ENCODE measurements around the gene GOLGA6L6.
"Not testable (repeated sequence)": the region's sequence is repeated elsewhere in the genome, so short reads cannot be mapped to it uniquely, and the experiment has no call there.

GOLGA6L6 gene

DNA sequence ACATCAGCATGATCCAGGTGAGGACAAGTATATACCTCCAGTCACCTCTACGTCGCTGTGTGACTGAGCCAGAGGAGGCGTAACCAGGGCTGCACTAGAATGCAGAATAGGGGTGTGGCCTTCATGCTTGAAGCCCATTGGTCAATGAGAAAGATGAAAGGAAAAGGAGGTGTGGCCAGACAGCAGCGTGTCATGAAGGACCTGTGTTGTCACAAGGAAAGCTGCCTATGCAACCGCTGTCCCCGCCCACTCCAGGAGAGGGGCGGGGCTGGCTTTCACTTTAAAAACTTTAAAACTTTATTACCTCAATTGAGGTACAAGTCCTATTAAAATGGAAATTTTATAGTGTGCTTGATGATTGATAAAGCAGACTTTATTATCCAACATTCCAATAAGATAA is at the start of gene GOLGA6L6:
TSS of gene GOLGA6L6 (minus strand) at position 101 of the 400 bp plus-strand sequence. CDS start at position 10, 91 bp downstream.
- H3K4me3 Mint-ChIP-seq, H3K9me3 Mint-ChIP-seq, H3K4me1 Mint-ChIP-seq, H3K27ac Mint-ChIP-seq, H3K36me3 Mint-ChIP-seq, ATAC-seq, H3K27me3 Mint-ChIP-seq: not testable (repeated sequence)

GRCh38 chr15:20590069-20590468 is 48.5 kb upstream of the GOLGA6L6 start:
- H3K9me3 Mint-ChIP-seq, H3K4me3 Mint-ChIP-seq, ATAC-seq, H3K4me1 Mint-ChIP-seq, H3K27ac Mint-ChIP-seq, H3K36me3 Mint-ChIP-seq, H3K27me3 Mint-ChIP-seq: not testable (repeated sequence)

DNA sequence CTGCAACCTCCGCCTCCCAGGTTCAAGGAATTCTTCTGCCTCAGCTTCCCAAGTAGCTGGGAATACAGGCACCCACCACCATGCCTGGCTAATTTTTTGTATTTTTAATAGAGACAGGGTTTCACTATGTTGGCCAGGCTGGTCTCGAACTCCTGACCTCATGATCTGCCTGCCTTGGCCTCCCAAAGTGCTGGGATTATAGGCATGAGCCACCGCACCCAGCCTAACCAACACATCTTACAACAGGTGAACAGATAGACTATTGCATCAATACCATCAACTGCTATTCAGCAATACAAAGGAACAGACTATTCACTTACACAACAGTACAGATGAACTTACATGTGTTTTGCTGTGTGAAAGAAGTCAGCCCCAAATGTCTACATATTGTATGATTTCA is 45.2 kb upstream of the GOLGA6L6 start:
- not testable (repeated sequence) for H3K36me3 Mint-ChIP-seq, H3K27ac Mint-ChIP-seq, H3K27me3 Mint-ChIP-seq, H3K9me3 Mint-ChIP-seq, H3K4me1 Mint-ChIP-seq, ATAC-seq, H3K4me3 Mint-ChIP-seq

DNA sequence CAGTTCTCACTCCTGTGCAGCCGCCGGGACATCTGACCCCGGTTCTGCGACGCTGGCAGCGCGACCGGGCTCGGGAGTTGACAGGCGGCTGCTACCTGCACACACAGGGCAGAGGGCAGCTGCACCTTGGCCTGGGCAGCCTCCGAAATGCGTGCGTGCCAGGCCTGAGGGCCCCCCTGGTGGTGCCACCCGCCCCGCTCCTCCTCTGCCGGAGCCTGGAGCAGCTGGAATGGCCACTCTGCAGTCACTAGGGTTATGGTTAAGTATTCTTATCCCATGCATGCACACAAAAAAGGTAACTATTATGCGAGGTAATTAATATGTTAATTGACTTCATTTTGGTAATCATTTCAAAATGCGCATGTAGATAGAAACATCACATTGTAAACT is 41.1 kb upstream of the GOLGA6L6 start:
- H3K36me3 Mint-ChIP-seq, H3K27ac Mint-ChIP-seq, H3K27me3 Mint-ChIP-seq, H3K4me1 Mint-ChIP-seq, ATAC-seq, H3K4me3 Mint-ChIP-seq, H3K9me3 Mint-ChIP-seq: not testable (repeated sequence)

DNA sequence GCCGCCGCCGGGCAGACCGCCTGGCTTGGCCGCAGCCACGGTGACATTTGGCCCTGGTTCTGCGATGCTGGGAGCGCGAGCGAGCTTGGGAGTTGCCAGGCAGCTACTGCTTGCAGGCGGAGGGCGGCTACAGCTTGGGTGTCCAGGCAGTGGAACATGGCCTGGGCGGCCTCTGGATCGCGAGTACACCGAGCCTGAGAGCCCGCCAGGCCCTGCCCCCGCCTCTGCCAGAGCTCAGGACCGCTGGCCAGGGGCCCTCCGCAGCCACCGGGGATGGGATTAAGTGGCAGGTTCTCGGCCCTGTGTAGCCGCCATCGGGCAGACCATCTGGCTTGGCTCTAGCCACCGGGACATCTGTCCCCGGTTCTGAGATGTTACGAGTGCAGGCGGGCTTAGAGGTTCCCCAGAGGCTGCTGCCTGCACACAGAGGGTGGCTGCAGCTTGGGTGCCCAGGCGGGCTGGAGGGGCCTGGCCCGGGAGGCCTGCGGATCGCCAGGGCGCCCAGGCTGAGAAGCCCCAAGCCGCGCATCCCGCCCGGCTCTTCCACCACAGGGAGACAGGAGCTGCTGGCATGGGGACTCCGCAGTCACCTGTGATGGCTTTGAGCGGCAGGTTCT is 40.6 kb upstream of the GOLGA6L6 start:
- not testable (repeated sequence) for H3K27me3 Mint-ChIP-seq, H3K4me1 Mint-ChIP-seq, H3K4me3 Mint-ChIP-seq, H3K9me3 Mint-ChIP-seq, H3K27ac Mint-ChIP-seq, ATAC-seq, H3K36me3 Mint-ChIP-seq

DNA sequence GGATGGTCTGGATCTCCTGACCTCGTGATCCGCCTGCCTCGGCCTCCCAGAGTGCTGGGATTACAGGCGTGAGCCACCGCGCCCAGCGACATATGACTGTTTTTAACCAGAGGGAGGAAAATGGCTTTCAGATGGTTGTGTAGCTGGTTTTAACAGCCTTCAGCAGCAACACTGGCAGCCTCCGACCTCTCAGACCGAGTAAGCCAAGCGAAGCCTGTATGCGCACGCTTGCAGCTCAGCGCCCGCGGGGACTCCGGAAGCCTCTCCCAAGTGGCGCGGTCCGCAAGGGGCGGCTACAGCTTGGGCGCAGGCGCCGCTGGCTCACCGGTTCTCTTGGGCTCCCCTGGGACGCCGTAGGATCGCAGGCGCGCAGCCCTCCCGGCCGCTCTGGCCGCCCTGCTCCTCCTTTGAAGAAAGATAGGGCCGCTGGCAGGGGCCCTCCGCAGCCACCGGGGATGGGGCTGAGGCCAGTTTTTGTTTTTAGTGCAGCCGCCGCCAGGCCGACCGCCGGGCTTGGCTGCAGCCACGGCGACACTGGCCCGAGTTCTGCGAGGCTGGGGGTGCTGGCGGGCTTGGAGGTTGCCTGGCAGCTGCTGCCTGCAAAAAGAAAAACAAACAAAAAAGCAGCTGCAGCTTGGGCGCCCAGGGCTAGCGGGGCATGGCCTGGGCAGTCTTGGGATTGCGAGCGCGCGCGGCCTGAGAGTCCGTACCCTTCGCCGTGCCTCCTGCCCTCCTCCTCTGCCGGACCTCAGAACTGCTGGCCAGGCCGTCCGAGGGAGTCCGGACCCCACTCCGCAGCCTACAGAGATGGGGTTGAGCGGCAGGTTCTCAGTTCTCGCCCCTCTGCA is 39.9 kb upstream of the GOLGA6L6 start:
- H3K27me3 Mint-ChIP-seq, H3K9me3 Mint-ChIP-seq, H3K27ac Mint-ChIP-seq, H3K4me1 Mint-ChIP-seq, H3K36me3 Mint-ChIP-seq, H3K4me3 Mint-ChIP-seq: not testable (repeated sequence)
- peak; percentile 39 for ATAC-seq

- not testable (repeated sequence) for ATAC-seq, H3K4me3 Mint-ChIP-seq, H3K27ac Mint-ChIP-seq, H3K36me3 Mint-ChIP-seq, H3K27me3 Mint-ChIP-seq, H3K4me1 Mint-ChIP-seq, H3K9me3 Mint-ChIP-seq
Observed at GRCh38 chr15:20579662-20580061, 38.1 kb upstream of the GOLGA6L6 start.

GRCh38 chr15:20551289-20551688 is 9.7 kb upstream of the GOLGA6L6 start:
- H3K4me3 Mint-ChIP-seq, H3K9me3 Mint-ChIP-seq, H3K27me3 Mint-ChIP-seq, ATAC-seq, H3K27ac Mint-ChIP-seq, H3K4me1 Mint-ChIP-seq, H3K36me3 Mint-ChIP-seq: not testable (repeated sequence)

DNA sequence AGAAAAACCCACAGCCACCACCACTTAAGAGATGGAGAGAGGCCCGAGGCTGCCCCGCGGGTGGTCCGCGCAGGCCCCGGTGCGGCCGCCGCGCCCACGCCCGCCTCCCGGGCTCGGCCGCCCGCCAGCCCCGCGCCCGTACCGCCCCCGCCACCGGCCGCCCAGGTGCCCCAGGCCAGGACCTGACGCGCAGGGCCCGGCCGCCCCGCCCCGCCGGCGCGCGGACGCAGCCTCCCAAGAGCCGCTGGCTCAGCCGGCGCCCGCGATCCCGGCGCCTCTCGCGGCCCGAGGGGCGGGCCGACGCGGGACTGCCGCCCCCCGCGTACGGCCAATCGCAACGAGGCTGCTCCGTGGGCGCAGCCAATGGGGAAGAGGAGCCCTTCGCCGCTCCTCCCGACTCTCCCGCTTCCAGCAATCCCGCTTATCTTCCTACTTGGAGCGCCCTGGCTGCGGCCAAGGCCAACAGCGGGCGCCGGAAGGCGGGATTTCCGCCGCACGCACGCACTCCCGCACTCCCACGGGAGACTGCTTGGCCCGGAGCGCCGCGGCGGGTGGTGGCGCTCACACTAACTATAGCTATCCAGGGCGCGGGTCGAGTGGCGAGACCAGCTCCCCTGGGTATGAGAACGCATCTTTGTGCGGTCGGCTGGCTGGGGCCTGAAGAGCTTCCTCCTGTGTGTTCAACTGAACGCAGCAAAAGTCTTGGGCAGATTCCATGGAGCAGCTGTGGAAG is 35.5 kb downstream of the GOLGA6L6 start:
- H3K9me3 Mint-ChIP-seq, H3K36me3 Mint-ChIP-seq, H3K27ac Mint-ChIP-seq, ATAC-seq, H3K27me3 Mint-ChIP-seq, H3K4me1 Mint-ChIP-seq: not testable (repeated sequence)
- peak overlapping the region; percentile 63 for H3K4me3 Mint-ChIP-seq

DNA sequence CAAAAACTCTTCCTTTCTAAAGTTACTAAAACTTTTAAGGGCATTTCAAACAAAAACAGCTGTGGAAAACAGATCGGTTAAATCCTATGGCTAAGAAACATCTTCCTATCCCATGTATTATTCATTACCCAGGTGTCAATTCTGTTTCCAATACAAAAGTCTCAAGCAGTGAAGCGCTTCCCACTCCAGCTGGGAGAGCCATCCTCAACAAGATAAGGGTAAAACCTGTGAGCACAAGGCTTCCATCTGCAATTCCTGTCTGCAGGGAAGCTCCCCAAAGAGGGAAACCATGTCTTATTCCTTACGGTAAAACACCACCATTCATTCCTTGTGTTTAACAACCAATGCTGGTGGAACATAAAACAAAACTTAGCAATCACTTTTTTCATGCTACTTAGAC is 38.8 kb downstream of the GOLGA6L6 start:
- not testable (repeated sequence) for H3K27me3 Mint-ChIP-seq, H3K27ac Mint-ChIP-seq, H3K4me3 Mint-ChIP-seq, H3K4me1 Mint-ChIP-seq, H3K36me3 Mint-ChIP-seq, H3K9me3 Mint-ChIP-seq, ATAC-seq

- H3K9me3 Mint-ChIP-seq, ATAC-seq, H3K4me3 Mint-ChIP-seq, H3K4me1 Mint-ChIP-seq, H3K36me3 Mint-ChIP-seq, H3K27ac Mint-ChIP-seq, H3K27me3 Mint-ChIP-seq: not testable (repeated sequence)
Observed at GRCh38 chr15:20501512-20502222, 39.9 kb downstream of the GOLGA6L6 start.

DNA sequence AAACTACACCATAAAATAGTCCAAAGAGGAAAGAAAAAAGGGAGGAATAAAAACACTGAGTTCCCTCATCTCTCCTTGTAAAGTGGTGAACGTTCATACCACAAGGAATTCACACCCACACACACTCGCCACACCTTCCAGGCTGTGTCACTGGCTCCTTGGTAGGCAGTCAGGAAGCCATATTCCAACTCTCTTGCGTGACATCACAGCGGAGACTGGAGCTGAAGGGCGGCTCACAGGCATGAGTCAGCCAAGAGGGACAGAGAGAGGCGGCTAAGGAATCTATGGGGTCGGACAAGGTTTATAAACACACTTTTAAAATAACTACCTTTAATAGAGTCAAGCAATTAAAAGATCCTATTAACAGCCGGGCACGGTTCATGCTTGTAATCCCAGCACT is 43.8 kb downstream of the GOLGA6L6 start:
- H3K4me1 Mint-ChIP-seq, H3K27me3 Mint-ChIP-seq, H3K36me3 Mint-ChIP-seq, H3K4me3 Mint-ChIP-seq, H3K9me3 Mint-ChIP-seq, H3K27ac Mint-ChIP-seq, ATAC-seq: not testable (repeated sequence)

- H3K36me3 Mint-ChIP-seq, H3K4me3 Mint-ChIP-seq, H3K27ac Mint-ChIP-seq, H3K27me3 Mint-ChIP-seq, H3K4me1 Mint-ChIP-seq, ATAC-seq, H3K9me3 Mint-ChIP-seq: not testable (repeated sequence)
Observed at GRCh38 chr15:20493035-20493434, 48.6 kb downstream of the GOLGA6L6 start.

DNA sequence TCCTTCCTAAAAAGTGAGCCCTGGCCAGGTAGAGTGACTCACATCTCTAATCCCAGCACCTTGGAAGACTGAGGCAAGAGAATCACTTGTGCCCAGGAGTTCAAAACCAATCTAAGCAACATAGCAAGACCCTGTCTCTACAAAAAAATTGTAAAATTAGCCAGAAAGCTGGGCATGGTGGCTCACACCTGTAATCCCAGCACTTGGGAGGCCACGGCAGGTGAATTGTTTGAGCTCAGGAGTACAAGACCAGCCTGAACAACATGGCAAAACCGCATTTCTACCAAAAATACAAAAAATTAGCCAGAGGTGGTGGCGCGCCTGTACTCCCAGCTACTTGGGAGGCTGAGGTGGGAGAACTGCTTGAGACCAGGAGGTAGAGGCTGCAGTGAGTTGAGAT is 49.0 kb downstream of the GOLGA6L6 start:
- ATAC-seq, H3K27me3 Mint-ChIP-seq, H3K36me3 Mint-ChIP-seq, H3K27ac Mint-ChIP-seq, H3K4me1 Mint-ChIP-seq, H3K4me3 Mint-ChIP-seq, H3K9me3 Mint-ChIP-seq: not testable (repeated sequence)

GRCh38 chr15:20489320-20489719 is 52.3 kb downstream of the GOLGA6L6 start:
- H3K27ac Mint-ChIP-seq, H3K36me3 Mint-ChIP-seq, H3K4me3 Mint-ChIP-seq, H3K27me3 Mint-ChIP-seq, H3K4me1 Mint-ChIP-seq, ATAC-seq, H3K9me3 Mint-ChIP-seq: not testable (repeated sequence)

All from stimulated activated memory B cell treated with anti-CD40 and anti-IgM and Interleukin-4, amounts not matched to agents 10 μg/mL and 1 μg/mL and 100 μg/mL, for 72 hours (primary cell).